H1 (cell line): ENCODE measurements around the gene ME3. TPM values are rescaled to one million over a fixed set of nuclear protein-coding genes. Genes with fewer than 3 reads are reported as not detected.

Experiments used
- CBX8 ChIP-seq: fragments of 300-800, 300-1000 bp; sonication (generic); IDR thresholded peaks from 2 replicates; pipeline ENCODE4 v1.7.1; 2016; ENCODE audit warnings: low read depth, low read length, borderline replicate concordance
- CHD2 ChIP-seq: IDR thresholded peaks from 2 replicates; pipeline ENCODE4 v1.6.1; 2012; ENCODE audit warnings: low read length, improper control_type of control experiment
- CHD7 ChIP-seq: fragments of 300-600 bp; sonication (generic); IDR thresholded peaks from 2 replicates; pipeline ENCODE4 v1.7.1; 2012; ENCODE audit warnings: low read length, moderate library complexity, mild to moderate bottlenecking, inconsistent platforms; ENCODE audit not compliant: insufficient replicate concordance
- CREB1 ChIP-seq: IDR thresholded peaks from 2 replicates; pipeline ENCODE4 v1.6.1; 2012; ENCODE audit warnings: inconsistent platforms
- FOSL1 ChIP-seq: IDR thresholded peaks from 2 replicates; pipeline ENCODE4 v1.6.1; 2011; ENCODE audit warnings: mild to moderate bottlenecking, low read depth, low read length, moderate library complexity; ENCODE audit not compliant: insufficient read depth
- MAFK ChIP-seq: IDR thresholded peaks from 2 replicates; pipeline ENCODE4 v1.6.1; 2012; ENCODE audit warnings: low read depth, mild to moderate bottlenecking, improper control_type of control experiment, low read length
- SIN3A ChIP-seq, 2 experiments: IDR thresholded peaks in 1 of 2; conservative IDR thresholded peaks in 1 of 2; 2 replicates each; pipeline ENCODE4 v1.6.1; 2011 to 2012; ENCODE audit warnings: low read length in 2 of 2, improper control_type of control experiment in 1 of 2, low read depth in 1 of 2, mild to moderate bottlenecking in 1 of 2
- SP2 ChIP-seq: IDR thresholded peaks from 2 replicates; pipeline ENCODE4 v1.6.1; 2012; ENCODE audit warnings: mild to moderate bottlenecking, low read length, inconsistent platforms
- TCF12 ChIP-seq: IDR thresholded peaks from 2 replicates; pipeline ENCODE4 v1.6.1; 2011; ENCODE audit warnings: low read depth, mild to moderate bottlenecking, low read length
- polyA plus RNA-seq, 7 experiments: library from polyadenylated mRNA; depleted of rRNA in 3 of 7; stranded (reverse) in 5 of 7; unstranded in 2 of 7; fragments of >200 nt in 5 of 7; fragments of 200-250 nt in 2 of 7; gene quantifications; 1 replicate in 5 of 7; 2 replicates in 1 of 7; 4 replicates in 1 of 7; pipeline versions ENCODE4 v1.2.1 to v1.2.3, GENCODE V29; 2011 to 2013; ENCODE audit warnings: missing spikeins in 2 of 7, mixed read lengths in 2 of 7
- total RNA-seq: library from RNA; stranded (reverse); fragmentation: NEBNext Ultra II Directional; extraction: Animal tissue kit (Norgen Biotek cat#: 25700); gene quantifications from 2 replicates; pipeline ENCODE4 v1.2.1, GENCODE V29; 2021
- TF ChIP-seq, protein P1 (sequence below): IDR thresholded peaks from 2 replicates; pipeline ENCODE4 v1.6.1; 2011; ENCODE audit warnings: low read depth, mild to moderate bottlenecking, low read length; ENCODE audit not compliant: insufficient read depth

Gene ME3
- total and polyA plus RNA-seq, 2 of the 8 experiments (the other 6 are each of a cell fraction or from before 2014, with no cell fraction given): 1.5 to 2.8 TPM

GRCh38 chr11:86459682-86460460, 212.5 kb downstream of the ME3 start (continued):
- no peak for TF ChIP-seq CHD7
- no peak for TF ChIP-seq SIN3A (conservative IDR thresholded peaks at IDR 0.05 in 1 of 2, IDR thresholded peaks at IDR 0.05 in 1 of 2; ENCODE audit: low read depth in 1 of 2, low read length in 2 of 2)
- no peak for TF ChIP-seq MAFK
- TF ChIP-seq, protein P1, sequence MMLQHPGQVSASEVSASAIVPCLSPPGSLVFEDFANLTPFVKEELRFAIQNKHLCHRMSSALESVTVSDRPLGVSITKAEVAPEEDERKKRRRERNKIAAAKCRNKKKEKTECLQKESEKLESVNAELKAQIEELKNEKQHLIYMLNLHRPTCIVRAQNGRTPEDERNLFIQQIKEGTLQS: no peak
- no peak for TF ChIP-seq TCF12
- no peak for TF ChIP-seq SP2
- no peak for TF ChIP-seq CBX8
- TF ChIP-seq CREB1: no peak
- no peak for TF ChIP-seq CHD2
- TF ChIP-seq FOSL1: no peak
